Upper lobe of left lung (tissue), 4 donors: ENCODE data around the gene OTOGL.

Experiments used
- EP300 ChIP-seq, 4 donors: sonication (generic); formaldehyde crosslinking; IDR thresholded peaks; one replicate each; pipeline ENCODE4 v1.5.1; 2017; ENCODE audit warnings: antibody characterized with exemption in 4 of 4, control low read depth in 2 of 4
- POLR2A ChIP-seq, 4 donors: fragments of 450-650 bp; IDR thresholded peaks; one replicate each; pipeline ENCODE4 v1.5.1; 2016 to 2017; ENCODE audit warnings: antibody characterized with exemption in 4 of 4, mild to moderate bottlenecking in 2 of 4
- TF ChIP-seq, protein P1 (sequence below), 6 experiments: fragments of 450-650 bp in 4 of 6; fragments of 200-600 bp in 2 of 6; sonication (generic) in 2 of 6; IDR thresholded peaks; one replicate each; pipeline ENCODE4 v1.5.1; 2016 to 2019; ENCODE audit warnings: antibody characterized with exemption in 6 of 6

DNA sequence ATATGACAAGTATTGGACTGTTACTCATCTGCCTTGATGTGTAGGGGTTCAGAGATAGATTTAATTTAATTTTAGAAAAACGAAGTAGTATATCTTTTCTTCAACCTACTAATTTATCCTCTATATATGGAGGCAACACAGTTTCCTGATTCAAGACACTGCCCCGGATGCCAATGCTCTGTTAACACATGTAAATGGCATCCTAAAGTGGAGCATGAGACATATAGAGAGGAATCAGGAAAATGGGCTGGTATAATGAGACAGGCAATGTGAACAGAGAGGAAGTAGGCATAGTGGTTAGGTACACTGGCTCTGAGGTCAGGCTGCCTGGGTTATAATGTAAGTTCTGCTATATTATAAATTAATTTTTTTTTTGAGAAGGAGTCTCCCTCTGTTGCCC, 85.6 kb downstream of the OTOGL start:
- TF ChIP-seq, protein P1, sequence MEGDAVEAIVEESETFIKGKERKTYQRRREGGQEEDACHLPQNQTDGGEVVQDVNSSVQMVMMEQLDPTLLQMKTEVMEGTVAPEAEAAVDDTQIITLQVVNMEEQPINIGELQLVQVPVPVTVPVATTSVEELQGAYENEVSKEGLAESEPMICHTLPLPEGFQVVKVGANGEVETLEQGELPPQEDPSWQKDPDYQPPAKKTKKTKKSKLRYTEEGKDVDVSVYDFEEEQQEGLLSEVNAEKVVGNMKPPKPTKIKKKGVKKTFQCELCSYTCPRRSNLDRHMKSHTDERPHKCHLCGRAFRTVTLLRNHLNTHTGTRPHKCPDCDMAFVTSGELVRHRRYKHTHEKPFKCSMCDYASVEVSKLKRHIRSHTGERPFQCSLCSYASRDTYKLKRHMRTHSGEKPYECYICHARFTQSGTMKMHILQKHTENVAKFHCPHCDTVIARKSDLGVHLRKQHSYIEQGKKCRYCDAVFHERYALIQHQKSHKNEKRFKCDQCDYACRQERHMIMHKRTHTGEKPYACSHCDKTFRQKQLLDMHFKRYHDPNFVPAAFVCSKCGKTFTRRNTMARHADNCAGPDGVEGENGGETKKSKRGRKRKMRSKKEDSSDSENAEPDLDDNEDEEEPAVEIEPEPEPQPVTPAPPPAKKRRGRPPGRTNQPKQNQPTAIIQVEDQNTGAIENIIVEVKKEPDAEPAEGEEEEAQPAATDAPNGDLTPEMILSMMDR (IDR thresholded peaks at IDR 0.05), result no peak
- no peak for TF ChIP-seq POLR2A (IDR thresholded peaks at IDR 0.05)
- no peak for TF ChIP-seq EP300 (IDR thresholded peaks at IDR 0.05)
